HepG2 (cell line): ENCODE measurements around the gene ARAP3. TPM values are rescaled to one million over a fixed set of nuclear protein-coding genes. Genes with fewer than 3 reads are reported as not detected.

ENCODE experiments used
- ATAC-seq: fragments of 200-7000 bp; cut with Tn5 transposase; 3 replicates; pipeline ENCODE4 v1.9.1; 2020; ENCODE audit warnings: mild to moderate bottlenecking, moderate library complexity
- BruUV-seq: library from RNA; stranded (reverse); fragments of 400-500 nt; replicated peaks from 2 replicates; lab custom pipeline; 2021; lab: Mats Ljungman, UMichigan
- CTCF ChIA-PET: fragments of 300-600 bp; formaldehyde crosslinking; extraction: SDS; loops from one replicate; lab custom pipeline; 2021; ENCODE audit warnings: low total read pairs, inconsistent platforms, low intra/inter-chr PET ratio; lab: Yijun Ruan, JAX
- POLR2A ChIA-PET: fragments of 350-600 bp; sonication (Branson Sonifier 250); formaldehyde crosslinking; loops from one replicate; lab custom pipeline; 2020; ENCODE audit warnings: antibody characterized with exemption, inconsistent platforms; lab: Yijun Ruan, JAX
- DNase-seq: peaks from one replicate; pipeline ENCODE4 v3.0.0-alpha.2; 2015; ENCODE audit warnings: low spot score
- FAIRE-seq: peaks from 3 replicates; lab custom pipeline; 2011; peaks lifted over from hg19 to GRCh38; lab: Jason Lieb, UNC
- H2AFZ ChIP-seq: one replicate; pipeline ENCODE4 v1.6.1; 2011; ENCODE audit warnings: low read length, inconsistent platforms
- H3K27ac ChIP-seq: fragments of 300-600 bp; 3 replicates; pipeline ENCODE4 v1.8.0; 2011; ENCODE audit warnings: mixed run types, mild to moderate bottlenecking, mixed read lengths, low read length, inconsistent platforms; ENCODE audit not compliant: insufficient read depth; ENCODE audit errors: extremely low read length
- H3K27me3 ChIP-seq, 2 experiments: fragments of 200-600 bp in 1 of 2; 2 replicates in 1 of 2; 3 replicates in 1 of 2; pipeline versions ENCODE4 v1.6.0 to v1.8.0; 2011; ENCODE audit warnings: low read length in 2 of 2, mild to moderate bottlenecking in 2 of 2, moderate library complexity in 2 of 2, inconsistent platforms in 1 of 2; ENCODE audit not compliant: insufficient read depth in 2 of 2, control insufficient read depth in 1 of 2
- H3K36me3 ChIP-seq, 2 experiments: fragments of 200-600 bp in 1 of 2; replicated peaks in 1 of 2; 2 replicates in 1 of 2; 3 replicates in 1 of 2; pipeline versions ENCODE4 v1.5.1 to v1.8.0; 2011; ENCODE audit warnings: low read length in 2 of 2, inconsistent platforms in 1 of 2; ENCODE audit not compliant: insufficient read depth in 2 of 2, control insufficient read depth in 1 of 2
- H3K4me1 ChIP-seq: 2 replicates; pipeline ENCODE4 v1.5.1; 2012; ENCODE audit warnings: low read length, inconsistent platforms; ENCODE audit not compliant: insufficient read depth
- H3K4me2 ChIP-seq: 2 replicates; pipeline ENCODE4 v1.6.0; 2011; ENCODE audit warnings: low read depth, low read length, inconsistent platforms
- H3K4me3 ChIP-seq, 3 experiments: fragments of 200-600 bp in 1 of 3; sonication (generic), shearing (Covaris generic) in 1 of 3; replicated peaks in 1 of 3; 2 replicates each; pipeline ENCODE4 v1.5.1; 2011 to 2016; ENCODE audit warnings: low read length in 3 of 3, inconsistent platforms in 2 of 3, low read depth in 2 of 3, mild to moderate bottlenecking in 2 of 3, control low read depth in 1 of 3, mixed read lengths in 1 of 3; ENCODE audit not compliant: insufficient read depth in 1 of 3
- H3K79me2 ChIP-seq: one replicate; pipeline ENCODE4 v1.6.1; 2011; ENCODE audit warnings: low read length, inconsistent platforms; ENCODE audit not compliant: insufficient read depth
- H3K9ac ChIP-seq: 2 replicates; pipeline ENCODE4 v1.6.0; 2011; ENCODE audit warnings: mild to moderate bottlenecking, low read depth, low read length, inconsistent platforms; ENCODE audit not compliant: insufficient read depth
- H3K9me3 ChIP-seq: 2 replicates; pipeline ENCODE4 v1.5.1; 2012; ENCODE audit warnings: mild to moderate bottlenecking, low read length
- H4K20me1 ChIP-seq: 2 replicates; pipeline ENCODE4 v1.6.0; 2011; ENCODE audit warnings: inconsistent platforms, mild to moderate bottlenecking, low read length, moderate library complexity; ENCODE audit not compliant: insufficient read depth
- ARID4A ChIP-seq: sonication (generic); formaldehyde crosslinking; IDR thresholded peaks from 2 replicates; pipeline ENCODE4 v1.5.0; 2020; ENCODE audit warnings: mild to moderate bottlenecking, missing genetic modification reagents, borderline replicate concordance
- REXO4 ChIP-seq: sonication (generic); formaldehyde crosslinking; IDR thresholded peaks from 2 replicates; pipeline ENCODE4 v1.8.0; 2022; ENCODE audit warnings: missing genetic modification reagents, mild to moderate bottlenecking, borderline replicate concordance
- WGBS: methylation state at CpG from one replicate; pipeline ENCODE4 v1.1.6; 2017; ENCODE audit warnings: low lambda C conversion rate; 5-methylcytosine and 5-hydroxymethylcytosine counted together
- in situ Hi-C: cut with HindIII; loops from 2 replicates; pipeline ENCODE4 v1.10.0; 2017; ENCODE audit warnings: low pct_unique_long_range_greater_than_20kb; ENCODE audit not compliant: extremely low pct_ligation_motif_present
- intact Hi-C: fragments of 100-400 bp; cut with micrococcal nuclease; formaldehyde crosslinking; loops from one replicate; pipeline ENCODE4 v1.10.0; 2022; ENCODE audit not compliant: unreplicated experiment
- polyA plus RNA-seq, 8 experiments: library from polyadenylated mRNA; depleted of rRNA in 3 of 8; stranded (reverse) in 7 of 8; unstranded in 1 of 8; fragments of >200 nt; fragmentation: Illumina TruSeq in 4 of 8; extraction: Trizol in 4 of 8; gene quantifications; 2 replicates each; pipeline versions ENCODE4 v1.2.1 to v1.2.3, GENCODE V29; 2011 to 2016; ENCODE audit warnings: low read depth in 4 of 8, missing spikeins in 1 of 8, mixed read lengths in 1 of 8; ENCODE audit not compliant: insufficient read depth in 1 of 8
- total RNA-seq, 5 experiments: library from RNA; depleted of rRNA; stranded (reverse); fragments of >200 nt; fragmentation: Illumina TruSeq; extraction: Trizol; gene quantifications; 2 replicates each; pipeline ENCODE4 v1.2.3, GENCODE V29; 2016; ENCODE audit warnings: low read depth in 1 of 5
- TF ChIP-seq, protein P1 (sequence below): sonication (generic); formaldehyde crosslinking; IDR thresholded peaks from 2 replicates; pipeline ENCODE4 v1.5.0; 2020; ENCODE audit warnings: mild to moderate bottlenecking, missing genetic modification reagents

ARAP3 gene
- total and polyA plus RNA-seq, 2 of the 13 experiments (the other 11 are each of a cell fraction or from before 2014, with no cell fraction given) = 0.25 TPM; not detected in 1

DNA sequence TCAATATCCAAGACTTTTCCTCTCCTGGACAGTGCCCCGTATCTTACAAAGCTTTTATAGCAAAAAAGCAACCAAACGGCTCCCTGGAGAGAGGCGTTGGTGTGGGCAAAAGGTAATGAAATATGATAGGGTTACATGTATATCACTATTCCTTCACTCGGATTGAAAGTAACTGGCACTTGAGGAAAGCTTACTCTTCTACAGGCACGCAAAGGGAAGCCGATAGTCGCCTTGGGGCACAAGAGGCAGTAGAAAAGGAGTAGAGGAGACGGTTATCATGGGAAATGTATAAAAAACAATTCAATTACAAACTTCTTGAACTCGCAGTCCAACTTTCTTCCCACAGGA is 64.4 kb downstream of the ARAP3 start:
- peak overlapping the region; percentile 83 for H3K9ac ChIP-seq
- no peak for FAIRE-seq
- intact Hi-C loops = no loop called here

More for the DNA sequence above, 64.4 kb downstream of the ARAP3 start:
- Histone ChIP-seq H3K27ac (peak overlapping the region; percentile 87), H3K36me3 (peaks cover 4 to 11% of the 10 kb centered on the region in 2 experiments), H3K4me3 (peak overlapping the region; percentile 84 to 95 (median 88)), H3K79me2 (peaks cover 50% of the 10 kb centered on the region), H3K27me3 (no peaks in the 10 kb centered on the region), H3K9me3 (no peaks in the 10 kb centered on the region), H2AFZ (no peak overlapping the region), H3K4me2 (peak overlapping the region; percentile 74), H3K4me1 (peaks cover 58% of the 10 kb centered on the region), H4K20me1 (no peaks in the 10 kb centered on the region)
- 7% methylated on average over 9 of the region's 9 CpGs for WGBS
- DNase-seq = no peak
- ChIA-PET CTCF (no interaction called here), POLR2A (interaction anchor here (1.2 to 3.5 kb wide), 8 partner anchors 9 to 297 kb away, joined by 3 to 53 read pairs (median 5); partner anchors contain the start of genes RELL2 and TAF7)
- in situ Hi-C loops = no loop called here
- no peak for ATAC-seq
- BruUV-seq = TSS peak; percentile 54
- TF ChIP-seq REXO4 (CRISPR knock-in tag) (no peak), ARID4A (CRISPR knock-in tag) (peak; percentile 19; the same call in 1 of the 2 replicates)
- TF ChIP-seq, protein P1, sequence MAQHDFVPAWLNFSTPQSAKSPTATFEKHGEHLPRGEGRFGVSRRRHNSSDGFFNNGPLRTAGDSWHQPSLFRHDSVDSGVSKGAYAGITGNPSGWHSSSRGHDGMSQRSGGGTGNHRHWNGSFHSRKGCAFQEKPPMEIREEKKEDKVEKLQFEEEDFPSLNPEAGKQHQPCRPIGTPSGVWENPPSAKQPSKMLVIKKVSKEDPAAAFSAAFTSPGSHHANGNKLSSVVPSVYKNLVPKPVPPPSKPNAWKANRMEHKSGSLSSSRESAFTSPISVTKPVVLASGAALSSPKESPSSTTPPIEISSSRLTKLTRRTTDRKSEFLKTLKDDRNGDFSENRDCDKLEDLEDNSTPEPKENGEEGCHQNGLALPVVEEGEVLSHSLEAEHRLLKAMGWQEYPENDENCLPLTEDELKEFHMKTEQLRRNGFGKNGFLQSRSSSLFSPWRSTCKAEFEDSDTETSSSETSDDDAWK (CRISPR knock-in tag) = no peak
